KOPT-K1 (cell line): Measurements from ENCODE around the gene NRF1.

Source experiments
- H3K27ac ChIP-seq: fragments of 200-600 bp; sonication (generic); 2 replicates; pipeline ENCODE4 v1.5.1; 2016; ENCODE audit warnings: antibody characterized with exemption, mild to moderate bottlenecking, low read depth, low read length; ENCODE audit not compliant: poor library complexity, severe bottlenecking
- H3K36me3 ChIP-seq: fragments of 200-600 bp; sonication (generic); 2 replicates; pipeline ENCODE4 v1.5.1; 2017; ENCODE audit warnings: antibody characterized with exemption, mild to moderate bottlenecking, low read length, moderate library complexity; ENCODE audit not compliant: insufficient read depth
- H3K9me3 ChIP-seq: fragments of 200-600 bp; sonication (generic); 2 replicates; pipeline ENCODE4 v1.5.1; 2017; ENCODE audit warnings: antibody characterized with exemption, low read length, mild to moderate bottlenecking; ENCODE audit not compliant: insufficient read depth, poor library complexity, severe bottlenecking

The NRF1 gene

DNA sequence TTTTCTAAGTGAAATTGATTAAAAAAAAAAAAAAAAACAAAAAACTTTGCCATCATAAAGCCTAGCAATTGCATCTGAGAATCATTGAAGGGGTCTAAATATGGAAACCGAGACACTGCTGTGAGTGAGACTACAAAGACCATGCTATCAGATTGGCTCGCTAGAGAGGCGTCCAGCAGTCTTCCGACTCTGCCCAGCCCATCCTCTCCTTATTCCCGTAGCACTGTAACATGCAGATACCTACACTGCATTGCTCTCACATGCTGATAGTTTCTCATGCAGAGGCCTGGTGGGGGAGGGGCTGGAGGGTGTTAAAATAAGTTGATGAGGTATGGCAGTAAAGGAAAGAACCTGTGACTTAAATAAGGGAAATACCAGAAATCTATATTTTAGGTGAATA lies 130.7 kb downstream of the NRF1 start:
- no peak overlapping the region for H3K27ac ChIP-seq
- H3K9me3 ChIP-seq = no peaks in the 10 kb centered on the region
- H3K36me3 ChIP-seq = peaks cover 95% of the 10 kb centered on the region

GRCh38 chr7:129746857-129747529 lies 135.5 kb downstream of the NRF1 start:
- Histone ChIP-seq H3K9me3 (no peaks in the 10 kb centered on the region), H3K36me3 (peaks cover 93% of the 10 kb centered on the region), H3K27ac (no peak overlapping the region)

- H3K9me3 ChIP-seq = no peaks in the 10 kb centered on the region
- H3K36me3 ChIP-seq = peaks cover 82% of the 10 kb centered on the region
- no peak overlapping the region for H3K27ac ChIP-seq
These were observed 137.0 kb downstream of the NRF1 start for GRCh38 chr7:129748356-129749109.

- Histone ChIP-seq H3K9me3 (no peaks in the 10 kb centered on the region), H3K36me3 (peaks cover 70% of the 10 kb centered on the region)
These were observed 138.6 kb downstream of the NRF1 start for GRCh38 chr7:129750091-129750490.

DNA sequence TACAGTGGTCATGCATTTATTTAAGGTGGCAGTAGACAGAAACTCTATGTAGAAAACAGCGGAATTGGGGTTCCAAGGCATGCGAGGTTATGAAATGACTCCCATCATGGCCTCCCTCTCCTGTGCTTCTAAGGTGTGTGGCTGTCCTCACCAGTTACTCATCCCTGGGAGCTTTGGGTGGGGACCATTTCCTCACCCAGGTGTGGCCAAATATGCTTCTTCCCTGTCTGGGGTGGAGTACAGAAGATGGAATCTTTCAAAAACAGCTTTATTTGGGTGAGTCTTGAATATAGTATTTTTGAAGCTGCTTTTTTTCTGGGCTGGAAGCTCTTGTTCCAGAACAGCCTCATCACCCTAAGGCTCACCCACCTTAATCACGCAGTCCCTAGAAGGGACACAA lies 139.0 kb downstream of the NRF1 start:
- peaks cover 69% of the 10 kb centered on the region for H3K36me3 ChIP-seq
- H3K9me3 ChIP-seq = no peaks in the 10 kb centered on the region
- H3K27ac ChIP-seq = no peak overlapping the region

More at GRCh38 chr7:129750091-129750490, 138.6 kb downstream of the NRF1 start:
- no peak overlapping the region for H3K27ac ChIP-seq

DNA sequence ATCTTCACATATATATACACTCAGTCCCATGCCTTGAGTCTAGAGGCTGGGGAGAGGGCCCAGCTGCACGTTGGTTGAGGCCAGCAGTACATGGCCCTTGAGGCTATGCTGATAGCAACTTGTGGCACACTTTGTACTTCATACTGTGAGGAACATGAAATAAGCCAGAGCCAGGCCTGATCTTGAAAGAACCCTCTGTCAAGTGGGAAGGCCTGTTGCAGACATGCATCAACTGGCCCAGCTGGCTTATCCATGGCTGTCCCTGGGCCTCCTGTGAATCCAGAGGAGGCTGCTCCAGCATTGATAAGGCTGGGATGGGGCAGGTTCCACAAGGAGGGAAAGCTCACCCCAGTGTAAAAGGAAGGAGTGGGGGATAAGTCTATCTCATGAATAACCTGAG lies 140.4 kb downstream of the NRF1 start:
- Histone ChIP-seq H3K9me3 (no peaks in the 10 kb centered on the region), H3K36me3 (peaks cover 69% of the 10 kb centered on the region), H3K27ac (no peak overlapping the region)

DNA sequence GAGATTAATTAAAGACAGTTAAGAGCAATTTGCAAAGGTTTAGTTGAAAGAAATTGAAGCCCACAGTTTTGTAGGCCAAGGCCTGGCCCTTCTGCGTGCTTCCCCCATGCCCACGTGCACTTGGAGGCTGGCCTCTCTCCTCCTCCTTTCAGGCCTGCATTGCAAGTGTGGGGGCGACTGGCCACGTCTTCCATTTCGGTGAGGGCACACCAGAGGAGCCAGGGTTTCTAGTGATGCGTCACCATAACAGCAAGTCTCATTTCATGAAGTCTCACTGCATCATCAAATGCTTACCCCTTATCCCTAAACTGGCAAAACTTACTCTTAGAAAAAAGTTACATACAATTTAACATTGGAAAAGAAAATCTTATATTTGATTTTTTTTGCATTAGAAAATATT lies 141.2 kb downstream of the NRF1 start:
- H3K27ac ChIP-seq = no peak overlapping the region
- H3K36me3 ChIP-seq = peaks cover 65% of the 10 kb centered on the region
- no peaks in the 10 kb centered on the region for H3K9me3 ChIP-seq

DNA sequence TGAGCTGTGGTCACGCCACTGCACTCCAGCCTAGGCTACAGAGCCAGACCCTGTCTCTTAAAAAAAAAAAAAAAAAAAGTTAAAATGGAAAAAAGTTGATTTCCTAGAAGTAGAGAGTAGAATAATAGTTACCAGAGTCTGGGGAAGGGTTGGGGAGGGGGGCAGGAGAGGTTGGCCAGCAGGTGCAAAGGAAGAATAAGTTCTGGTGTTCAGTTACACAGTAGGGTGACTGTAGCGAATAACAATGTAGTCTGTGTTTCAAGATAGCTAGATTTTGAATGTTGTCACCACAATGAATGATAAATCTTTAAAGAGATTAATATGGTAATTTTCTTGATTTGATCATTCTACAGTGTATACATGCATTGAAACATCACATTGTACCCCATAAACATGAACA lies 142.9 kb downstream of the NRF1 start:
- Histone ChIP-seq H3K27ac (no peak overlapping the region), H3K9me3 (no peaks in the 10 kb centered on the region), H3K36me3 (peaks cover 51% of the 10 kb centered on the region)

DNA sequence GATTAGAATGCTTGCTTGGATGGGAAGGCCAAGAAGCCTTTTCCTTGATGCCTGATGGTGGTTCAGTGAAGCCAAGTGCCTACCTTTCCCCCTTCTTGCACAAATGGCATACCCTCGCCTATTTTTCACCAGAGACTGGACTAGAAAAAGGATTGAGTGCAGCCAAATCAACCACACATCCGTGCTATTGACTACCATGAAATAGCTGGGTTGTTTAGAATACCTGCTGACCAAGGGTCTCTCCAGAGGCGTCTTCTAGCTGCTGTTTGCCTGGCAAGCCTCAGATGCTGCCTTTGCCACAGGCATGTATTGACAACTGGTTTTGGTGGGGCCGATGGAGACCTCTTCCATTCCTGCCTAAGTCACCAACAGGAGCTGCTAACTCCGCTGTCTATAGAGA lies 146.5 kb downstream of the NRF1 start:
- H3K36me3 ChIP-seq = peaks cover 23% of the 10 kb centered on the region
- no peak overlapping the region for H3K27ac ChIP-seq
- H3K9me3 ChIP-seq = no peaks in the 10 kb centered on the region

DNA sequence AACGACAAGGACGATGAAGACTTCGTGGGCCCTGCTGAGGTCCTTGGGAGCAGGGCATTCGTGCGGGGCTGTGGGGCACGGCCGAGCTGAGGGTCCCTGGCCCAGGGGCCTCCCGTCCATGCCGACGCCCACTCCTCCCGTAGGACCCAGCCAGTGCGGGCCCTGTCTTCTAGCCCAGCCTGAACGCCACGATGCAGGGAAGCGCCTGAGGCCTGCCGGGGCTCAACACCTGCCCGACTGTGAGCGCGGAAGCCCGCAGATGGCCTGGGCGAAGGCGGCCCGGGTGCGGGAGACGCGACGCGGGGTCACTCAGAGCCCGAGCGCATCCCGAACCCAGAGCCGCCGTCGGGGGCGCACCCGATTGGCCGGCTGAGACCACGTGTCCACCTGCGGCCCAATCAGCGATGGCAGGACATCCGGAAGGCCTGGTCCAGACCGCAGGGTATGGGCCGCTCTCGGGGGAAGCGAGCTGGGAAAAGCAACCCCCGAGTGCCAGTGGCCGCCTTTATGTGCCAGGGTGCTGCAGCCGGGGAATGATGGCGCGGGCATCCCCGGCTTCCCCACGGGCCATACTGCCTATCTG lies 151.0 kb downstream of the NRF1 start:
- Histone ChIP-seq H3K36me3 (no peaks in the 10 kb centered on the region), H3K27ac (no peak overlapping the region), H3K9me3 (no peaks in the 10 kb centered on the region)

DNA sequence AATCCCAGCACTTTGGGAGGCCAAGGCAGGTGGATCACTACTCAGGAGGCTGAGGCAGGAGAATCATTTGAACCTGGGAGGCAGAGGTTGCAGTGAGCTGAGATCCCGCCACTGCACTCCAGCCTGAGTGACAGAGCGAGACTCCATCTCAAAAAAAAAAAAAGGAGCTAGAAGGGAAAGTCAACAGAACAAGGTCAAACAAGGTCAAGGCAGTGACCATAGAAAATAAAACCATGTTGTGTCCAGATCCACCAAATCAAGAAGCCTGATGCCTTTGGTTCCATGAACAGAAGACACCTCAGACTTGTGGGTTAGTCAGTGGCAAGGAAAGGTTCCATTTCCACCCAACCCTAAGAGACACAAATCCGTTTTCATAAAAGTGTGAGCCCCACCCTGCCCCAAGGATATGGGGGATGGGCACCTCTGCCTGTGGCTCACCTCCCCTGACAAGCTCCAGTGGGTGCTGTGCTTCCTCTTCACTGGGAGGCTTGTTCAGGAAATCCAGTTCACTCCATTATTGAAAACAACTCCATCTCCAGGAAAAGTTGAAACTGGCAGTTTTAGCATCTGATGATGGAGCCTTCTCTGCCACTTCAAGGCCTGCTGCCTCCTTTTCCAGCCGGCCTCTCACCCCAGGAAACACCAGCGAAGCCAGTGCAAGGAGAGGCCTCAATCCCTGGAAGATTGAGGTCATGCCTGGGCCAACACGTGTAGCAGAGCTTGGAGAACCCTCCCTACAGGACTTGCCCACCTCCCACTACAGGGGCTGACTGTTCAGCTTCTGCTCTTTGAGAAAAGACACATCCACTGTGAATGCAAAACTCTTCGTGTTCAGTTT lies 152.9 kb downstream of the NRF1 start:
- no peak overlapping the region for H3K27ac ChIP-seq
- no peaks in the 10 kb centered on the region for H3K9me3 ChIP-seq
- no peaks in the 10 kb centered on the region for H3K36me3 ChIP-seq

DNA sequence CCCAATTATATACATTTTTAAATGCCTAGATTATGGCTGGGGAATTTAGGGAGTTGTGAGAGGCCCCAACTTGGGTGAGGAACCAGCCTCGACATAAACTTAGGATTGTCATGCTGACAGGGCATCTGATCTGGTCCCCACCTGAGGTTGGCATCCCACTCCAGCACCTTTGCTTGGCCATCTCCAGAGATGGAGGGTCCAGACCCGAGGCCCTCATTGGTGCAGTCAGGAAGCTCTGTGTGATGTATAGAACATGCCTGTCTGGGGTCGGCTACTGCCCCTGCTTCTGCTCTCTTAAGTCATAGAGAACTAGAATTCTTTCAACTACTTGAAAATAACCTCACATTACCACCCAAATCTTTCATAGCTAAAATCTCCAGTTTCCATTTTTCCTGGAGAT lies 153.8 kb downstream of the NRF1 start:
- no peaks in the 10 kb centered on the region for H3K36me3 ChIP-seq
- H3K9me3 ChIP-seq = no peaks in the 10 kb centered on the region
- no peak overlapping the region for H3K27ac ChIP-seq

- Histone ChIP-seq H3K27ac (no peak overlapping the region), H3K36me3 (no peaks in the 10 kb centered on the region), H3K9me3 (no peaks in the 10 kb centered on the region)
These were observed 155.8 kb downstream of the NRF1 start for GRCh38 chr7:129767120-129768015.

GRCh38 chr7:129768614-129769399 lies 157.3 kb downstream of the NRF1 start:
- H3K27ac ChIP-seq = no peak overlapping the region
- H3K9me3 ChIP-seq = no peaks in the 10 kb centered on the region
- H3K36me3 ChIP-seq = no peaks in the 10 kb centered on the region
